SH-SY5Y (cell line): ENCODE results near the gene N4BP2.

Experiments used
- GATA2 ChIP-seq: IDR thresholded peaks from 2 replicates; pipeline ENCODE4 v1.6.1; 2011; ENCODE audit warnings: mild to moderate bottlenecking, low read depth, low read length
- GATA3 ChIP-seq: IDR thresholded peaks from 2 replicates; pipeline ENCODE4 v1.6.1; 2011; ENCODE audit warnings: low read depth, mild to moderate bottlenecking, low read length, moderate library complexity

GRCh38 chr4:40124690-40125089 is 68.0 kb downstream of the N4BP2 start:
- no peak for TF ChIP-seq GATA3
- TF ChIP-seq GATA2, result no peak
